ENCODE results near the gene DDX27. TPM values are rescaled to one million over a fixed set of nuclear protein-coding genes. Genes with fewer than 3 reads are reported as not detected.

DDX27 gene
- total and polyA plus RNA-seq, 2 of the 13 experiments (the other 11 are each of a cell fraction or from before 2014, with no cell fraction given), result 42.6 to 72.8 TPM

- 0 out of 2 replicates have a peak, but pooled peaks have one; percentile 35 for TF ChIP-seq THRA (CRISPR knock-in tag; IDR thresholded peaks at IDR 0.05; ENCODE audit: borderline replicate concordance)
- TF ChIP-seq HDAC6 (IDR thresholded peaks at IDR 0.05; ENCODE audit: low read depth, low read length), result no peak
- peak; percentile 47; the same call in 1 of the 2 replicates for TF ChIP-seq PPARG (CRISPR knock-in tag; conservative IDR thresholded peaks at IDR 0.05)
- no peak; the same call in 1 of the 2 replicates for TF ChIP-seq MAX (IDR thresholded peaks at IDR 0.05)
- peak; percentile 99 for TF ChIP-seq ZNF691 (CRISPR knock-in tag; IDR thresholded peaks at IDR 0.05; ENCODE audit: borderline replicate concordance, low read depth)
- TF ChIP-seq ZMYM2 (CRISPR knock-in tag; IDR thresholded peaks at IDR 0.05), result no peak
- no peak for TF ChIP-seq ZNF547 (CRISPR knock-in tag; IDR thresholded peaks at IDR 0.05)
- TF ChIP-seq MEIS2 (CRISPR knock-in tag; IDR thresholded peaks at IDR 0.05), result 0 out of 2 replicates have a peak, but pooled peaks have one; percentile 41
- no peak for TF ChIP-seq NPAS2 (CRISPR knock-in tag; IDR thresholded peaks at IDR 0.05; ENCODE audit: borderline replicate concordance)
- TF ChIP-seq CBX2 (IDR thresholded peaks at IDR 0.05; ENCODE audit: low read depth, low read length), result no peak
- TF ChIP-seq CBX2 (CRISPR knock-in tag; IDR thresholded peaks at IDR 0.05; ENCODE audit: low read depth), result no peak
- no peak for TF ChIP-seq ZNF513 (CRISPR knock-in tag; conservative IDR thresholded peaks at IDR 0.05)
- peak; percentile 46; the same call in 1 of the 2 replicates for TF ChIP-seq FOXP4 (CRISPR knock-in tag; IDR thresholded peaks at IDR 0.05)
- 0 out of 2 replicates have a peak, but pooled peaks have one; percentile 45 for TF ChIP-seq BORCS8-MEF2B (CRISPR knock-in tag; IDR thresholded peaks at IDR 0.05)
- no peak for TF ChIP-seq AHDC1 (CRISPR knock-in tag; IDR thresholded peaks at IDR 0.05; ENCODE audit: borderline replicate concordance)
- TF ChIP-seq GFI1 (CRISPR knock-in tag; IDR thresholded peaks at IDR 0.05; ENCODE audit: borderline replicate concordance), result no peak
- no peak for TF ChIP-seq HOXD1 (CRISPR knock-in tag; IDR thresholded peaks at IDR 0.05)
These were observed 2.1 kb upstream of the DDX27 start (continued) for GRCh38 chr20:49216991-49217578.
